ENCODE measurements around the gene MUC20. TPM values are rescaled to one million over a fixed set of nuclear protein-coding genes. Genes with fewer than 3 reads are reported as not detected.
"Not testable (repeated sequence)": the region's sequence is repeated elsewhere in the genome, so short reads cannot be mapped to it uniquely, and the experiment has no call there.

Gene MUC20
- total RNA-seq, 1 donor from 2014 or later, result 84.4 TPM

DNA sequence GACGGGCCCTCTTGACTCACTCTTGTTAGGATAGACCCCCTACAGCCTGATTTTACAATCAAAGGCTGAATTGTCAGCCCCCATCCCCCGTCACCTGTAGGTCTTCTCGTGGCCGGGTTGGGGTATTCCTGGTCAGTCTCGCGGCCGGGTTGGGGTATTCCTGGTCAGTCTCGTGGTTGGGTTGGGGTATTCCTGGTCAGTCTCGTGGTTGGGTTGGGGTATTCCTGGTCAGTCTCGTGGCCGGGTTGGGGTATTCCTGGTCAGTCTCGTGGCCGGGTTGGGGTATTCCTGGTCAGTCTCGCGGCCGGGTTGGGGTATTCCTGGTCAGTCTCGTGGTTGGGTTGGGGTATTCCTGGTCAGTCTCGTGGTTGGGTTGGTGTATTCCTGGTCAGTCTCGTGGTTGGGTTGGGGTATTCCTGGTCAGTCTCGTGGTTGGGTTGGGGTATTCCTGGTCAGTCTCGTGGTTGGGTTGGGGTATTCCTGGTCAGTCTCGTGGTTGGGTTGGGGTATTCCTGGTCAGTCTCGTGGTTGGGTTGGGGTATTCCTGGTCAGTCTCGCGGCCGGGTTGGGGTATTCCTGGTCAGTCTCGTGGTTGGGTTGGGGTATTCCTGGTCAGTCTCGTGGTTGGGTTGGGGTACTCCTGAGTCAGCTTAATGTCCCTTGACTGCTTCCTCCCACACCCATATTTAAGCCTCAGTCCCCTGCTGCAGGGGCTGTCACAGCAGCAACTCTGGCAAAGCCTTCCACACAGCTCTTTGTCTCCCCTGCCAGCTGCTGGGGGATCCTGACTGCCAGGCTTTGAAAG, 50.3 kb downstream of the MUC20 start:
- DNase-seq (ENCODE audit: low spot score), result peak; percentile 38

DNA sequence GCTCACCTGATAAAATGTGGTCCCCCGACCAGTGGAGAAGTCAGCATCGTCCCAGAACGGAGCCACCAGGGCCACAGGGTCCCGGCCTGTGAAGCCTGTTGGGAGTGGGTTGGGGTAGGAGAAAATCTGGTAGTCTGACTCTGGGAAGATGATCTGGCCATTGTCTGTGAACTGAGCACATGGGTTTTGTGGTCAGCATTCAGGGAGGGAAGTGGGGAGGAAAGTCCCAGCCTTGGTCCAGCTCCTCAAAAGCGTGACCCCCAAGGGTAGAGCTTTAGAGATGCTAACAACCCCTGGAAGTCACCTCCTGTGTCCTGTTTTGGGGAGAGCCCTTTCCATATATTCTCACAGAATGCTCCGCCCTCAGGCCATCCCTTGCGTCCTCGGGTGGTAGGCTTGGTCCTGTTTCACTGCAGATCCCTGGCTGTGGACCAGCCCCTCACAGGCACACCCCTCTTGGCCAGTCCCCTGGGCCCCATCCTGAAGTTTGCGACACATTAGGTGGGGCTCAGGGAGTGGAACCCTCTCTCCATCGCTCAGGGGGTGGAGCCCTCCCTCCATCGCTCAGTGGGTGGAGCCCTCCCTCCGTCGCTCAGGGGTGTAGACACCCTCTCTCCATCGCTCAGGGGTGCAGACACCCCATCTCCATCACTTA, 51.0 kb downstream of the MUC20 start:
- no peak for DNase-seq (ENCODE audit: low spot score)

DNA sequence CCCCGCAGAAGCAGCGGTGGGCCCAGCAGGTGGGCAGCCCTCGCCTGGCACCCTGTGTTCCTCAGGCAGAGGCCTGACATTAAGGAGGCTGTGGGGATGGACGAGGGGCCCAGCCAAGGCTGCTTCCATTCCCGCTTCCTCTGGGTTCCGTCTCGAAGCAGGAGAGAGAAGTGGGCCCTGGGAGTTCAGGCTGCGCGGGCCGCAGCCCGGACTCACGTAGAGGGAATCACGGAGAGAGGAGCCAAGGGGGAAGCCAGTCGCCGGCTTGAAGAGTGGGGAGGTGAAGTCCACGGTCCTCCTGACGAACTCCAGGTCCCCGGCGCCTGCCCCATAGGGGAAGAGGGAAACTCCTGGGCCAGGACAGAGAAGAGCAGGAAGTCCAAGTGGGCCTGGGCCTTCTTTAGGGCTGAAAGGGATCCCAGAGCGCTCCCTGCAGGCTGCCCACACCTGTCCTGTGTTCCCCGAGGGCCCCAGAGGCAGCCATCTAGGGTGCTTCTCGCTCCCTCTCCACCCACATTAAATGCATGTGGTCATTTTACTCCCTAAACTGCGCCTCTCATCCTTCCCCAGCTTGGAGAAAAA, 53.3 kb downstream of the MUC20 start:
- DNase-seq (ENCODE audit: low spot score), result peak; percentile 36

DNA sequence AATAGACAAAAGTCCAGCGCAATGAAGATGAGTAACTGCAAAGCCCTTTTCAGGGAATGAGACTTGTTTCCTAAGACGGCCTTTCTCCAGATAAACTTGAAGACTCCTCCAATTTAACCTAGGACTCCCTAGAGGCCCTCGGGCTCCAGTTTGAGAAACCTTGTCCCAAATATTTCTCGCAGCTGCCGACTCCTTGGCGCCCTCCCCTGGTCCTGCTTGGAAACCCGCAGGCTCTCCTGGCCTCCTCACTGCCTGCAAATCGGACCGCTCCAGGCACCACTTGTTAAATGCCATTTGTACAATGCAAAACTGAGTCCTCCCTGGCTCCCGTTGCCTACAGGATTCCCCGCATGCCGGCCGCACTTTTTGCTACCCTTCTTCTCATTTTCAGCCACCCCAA, 54.1 kb downstream of the MUC20 start:
- peak; percentile 42 for DNase-seq (ENCODE audit: low spot score)

DNA sequence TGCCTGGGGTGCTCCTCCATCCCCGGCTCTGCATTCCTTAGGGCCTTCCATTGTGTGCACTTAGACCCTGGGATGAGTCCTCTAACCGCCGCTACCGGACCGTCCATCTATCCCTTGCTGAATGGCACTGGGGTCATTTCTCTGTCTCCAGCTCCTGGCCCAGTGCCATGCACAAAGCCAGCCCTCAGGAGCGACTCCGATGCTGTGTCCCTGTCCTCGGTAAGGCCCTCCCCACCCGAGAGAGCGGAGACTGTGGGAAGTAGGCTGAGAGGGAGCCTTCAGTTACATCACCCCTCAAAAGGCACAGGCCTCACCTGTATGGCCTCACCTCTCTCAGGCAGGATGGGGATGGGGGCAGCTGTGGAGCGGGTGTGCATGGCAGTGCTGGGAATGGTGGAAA, 57.2 kb downstream of the MUC20 start:
- peak; percentile 35 for DNase-seq (ENCODE audit: low spot score)

DNA sequence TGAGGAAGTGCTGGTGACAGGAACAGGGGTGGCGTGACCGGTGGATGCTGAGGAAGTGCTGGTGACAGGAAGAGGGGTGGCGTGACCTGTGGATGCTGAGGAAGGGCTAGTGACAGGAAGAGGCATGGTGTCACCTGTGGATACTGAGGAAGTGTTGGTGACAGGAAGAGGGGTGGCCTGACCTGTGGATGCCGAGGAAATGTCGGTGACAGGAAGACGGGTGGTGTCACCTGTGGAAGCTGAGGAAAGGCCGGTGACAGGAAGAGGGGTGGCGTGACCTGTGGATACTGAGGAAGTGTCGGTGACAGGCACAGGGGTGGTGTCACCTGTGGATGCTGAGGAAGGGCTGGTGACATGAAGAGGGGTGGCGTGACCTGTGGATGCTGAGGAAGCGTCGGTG, 60.5 kb downstream of the MUC20 start:
- DNase-seq (ENCODE audit: low spot score), result not testable (repeated sequence)

Other genes with a start within 250 kb of the MUC20 start
- gene PPP1R2, start 177.7 kb upstream of the MUC20 start, total RNA-seq, result 52.2 TPM
- gene APOD, start 137.0 kb upstream of the MUC20 start, total RNA-seq, result 60.0 TPM
- 0.08 TPM for gene MUC4, start 91.0 kb downstream of the MUC20 start, total RNA-seq
- gene TNK2, start 187.6 kb downstream of the MUC20 start, total RNA-seq, result 97.6 TPM

Data from ureter (tissue), 1 donor.